Germinal center (tissue), 1 donor: ENCODE results near the gene BEND6.

Source experiments
- DNase-seq: peaks from one replicate; pipeline ENCODE4 v3.0.0; 2012; ENCODE audit warnings: mixed read lengths, low spot score

The BEND6 gene

DNA sequence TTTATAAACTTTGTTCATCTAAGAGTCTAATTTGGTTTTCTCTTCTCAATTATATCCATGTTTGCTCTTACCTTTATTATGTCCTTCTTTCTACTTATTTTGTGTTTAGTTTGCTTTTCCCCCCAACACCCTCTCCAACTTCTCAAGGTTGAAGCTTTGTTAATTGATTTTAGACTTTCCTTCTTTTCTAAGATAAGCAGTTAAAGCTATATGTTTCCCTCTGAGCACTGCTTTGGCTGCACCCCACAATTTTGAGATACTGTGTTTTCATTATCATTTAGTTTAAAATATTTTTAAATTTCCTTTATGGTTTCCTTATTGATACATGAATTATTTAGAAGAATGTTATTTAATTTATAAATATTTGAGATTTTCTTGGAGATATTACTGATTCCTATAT lies 13.9 kb upstream of the BEND6 start:
- no peak for DNase-seq

DNA sequence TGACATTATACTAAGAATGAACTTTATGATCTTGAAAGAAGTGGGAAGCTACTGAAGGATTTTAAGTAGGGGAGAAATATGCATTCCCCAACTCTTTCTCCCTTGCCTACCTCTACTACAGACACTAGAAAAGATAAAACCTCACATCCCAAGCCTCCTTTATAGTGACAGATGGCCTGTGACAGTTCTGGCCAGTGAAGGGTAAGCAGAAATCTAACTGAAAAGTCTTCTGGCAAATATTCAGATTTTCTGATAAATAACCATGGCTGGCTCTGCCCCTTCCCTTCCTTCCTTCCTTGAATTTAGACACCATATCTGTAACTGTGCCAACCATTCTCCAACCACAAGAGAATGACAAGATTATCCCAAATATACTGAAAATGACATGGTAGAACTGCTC lies 10.2 kb upstream of the BEND6 start:
- DNase-seq: no peak

- DNase-seq: no peak
These were observed 8.5 kb upstream of the BEND6 start for GRCh38 chr6:56946368-56946767.

DNA sequence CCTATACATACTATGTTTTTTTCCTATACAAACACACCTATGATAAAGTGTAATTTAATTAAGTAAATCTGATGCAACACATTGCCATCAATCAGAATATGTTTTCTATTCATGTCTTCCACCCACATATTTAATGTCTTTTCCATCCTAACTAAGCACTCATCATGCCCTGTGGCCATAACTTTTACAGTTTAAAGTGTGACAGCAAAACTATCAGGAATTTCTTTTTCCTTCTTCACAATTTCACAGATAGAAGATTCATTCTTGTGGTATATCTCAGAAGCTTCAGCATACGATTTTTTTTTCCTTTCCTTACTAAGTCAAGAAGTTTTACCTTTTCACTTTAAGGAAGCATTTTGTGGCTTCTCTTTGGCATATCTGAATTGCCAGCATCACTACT lies 7.0 kb upstream of the BEND6 start:
- DNase-seq: no peak

- no peak for DNase-seq
These were observed 5.6 kb upstream of the BEND6 start for GRCh38 chr6:56949265-56949664.

GRCh38 chr6:56949925-56950495 lies 4.9 kb upstream of the BEND6 start:
- no peak for DNase-seq

GRCh38 chr6:56951049-56951831 lies 3.7 kb upstream of the BEND6 start:
- DNase-seq: no peak

DNA sequence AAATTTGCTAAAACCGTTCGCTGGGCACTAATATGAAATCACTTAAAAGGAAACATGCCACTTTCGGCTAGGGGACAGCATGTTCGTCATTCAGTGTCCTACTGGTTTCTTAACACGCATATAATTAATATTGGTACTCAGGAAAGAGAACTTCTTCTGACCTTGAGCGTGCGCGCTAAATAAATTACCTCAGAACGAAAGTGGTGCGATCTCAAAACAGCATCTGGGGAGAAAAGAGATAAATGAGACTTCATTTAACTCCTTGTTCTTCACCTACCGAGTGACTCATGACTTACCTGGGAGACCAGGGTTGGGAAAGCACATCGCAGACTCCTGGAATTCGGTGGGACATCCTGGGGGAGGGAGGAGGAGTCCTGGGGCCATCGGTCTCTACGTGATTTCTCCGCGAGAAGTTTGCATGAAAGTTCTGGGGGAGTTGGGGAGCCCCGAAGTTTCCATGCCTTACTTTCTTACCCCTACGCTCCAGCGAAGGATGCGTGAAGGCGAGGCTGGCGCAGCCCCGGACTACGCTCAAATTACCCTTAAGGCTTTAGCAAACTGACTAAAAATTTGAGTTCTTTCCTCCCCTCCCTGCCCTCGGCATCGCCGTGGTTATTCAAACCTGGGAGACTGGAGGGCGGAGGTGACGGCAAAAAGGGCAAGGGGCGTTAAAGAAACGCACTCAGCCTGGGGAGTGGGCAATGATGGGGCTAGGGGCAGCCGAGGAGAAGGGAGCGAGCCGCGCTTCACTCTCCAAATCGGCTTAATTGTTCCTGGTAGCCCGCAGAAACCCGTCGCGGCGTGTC lies 1.1 kb upstream of the BEND6 start:
- no peak for DNase-seq

- DNase-seq: peak; percentile 55
These were observed 556 bp downstream of the BEND6 start for GRCh38 chr6:56955171-56956155.

DNA sequence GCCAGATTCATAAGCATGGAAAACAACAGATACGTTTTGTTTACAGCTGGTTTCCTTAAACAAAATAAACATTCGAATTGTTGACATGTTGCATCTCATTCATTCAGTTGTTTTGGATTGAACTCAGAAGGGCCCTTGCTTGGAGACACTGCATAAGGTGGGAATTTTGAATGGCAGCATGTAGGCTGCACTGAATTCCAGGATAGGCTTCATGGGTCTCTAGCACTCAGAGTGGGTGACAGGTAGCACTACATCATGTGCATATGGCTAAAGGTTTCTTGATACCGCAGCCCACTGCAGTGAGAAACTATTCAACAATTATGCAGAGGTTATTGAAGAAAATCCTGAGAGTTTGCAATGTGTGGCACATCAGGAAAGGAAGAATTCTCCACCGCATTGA lies 1.6 kb downstream of the BEND6 start:
- DNase-seq: no peak

- DNase-seq: no peak
These were observed 2.9 kb downstream of the BEND6 start for GRCh38 chr6:56957856-56958255.

- no peak for DNase-seq
These were observed 3.6 kb downstream of the BEND6 start for GRCh38 chr6:56958481-56958880.

GRCh38 chr6:56959094-56959493 lies 4.2 kb downstream of the BEND6 start:
- no peak for DNase-seq

- no peak for DNase-seq
These were observed 5.0 kb downstream of the BEND6 start for GRCh38 chr6:56959938-56960337.

DNA sequence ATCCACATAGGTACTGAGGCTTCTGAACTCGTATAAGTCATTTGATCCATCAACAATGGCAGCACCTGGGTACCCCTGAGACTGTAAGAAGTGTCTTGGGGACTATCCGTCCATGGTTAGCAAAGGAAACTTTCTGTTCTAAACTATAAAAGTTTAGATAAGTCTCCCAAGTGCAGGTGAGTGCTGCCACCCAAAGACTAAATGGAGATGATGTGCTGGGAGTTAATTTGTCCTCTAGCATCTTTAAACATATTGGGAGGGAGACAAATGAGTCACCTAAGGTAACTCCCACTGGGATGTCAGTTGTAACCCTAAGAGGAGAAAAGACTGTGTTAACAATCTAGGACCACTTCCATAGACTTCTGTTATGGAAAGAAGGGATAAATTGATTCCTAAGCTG lies 6.2 kb downstream of the BEND6 start:
- DNase-seq: no peak

- DNase-seq: no peak
These were observed 7.5 kb downstream of the BEND6 start for GRCh38 chr6:56962441-56962840.

GRCh38 chr6:56963043-56963442 lies 8.1 kb downstream of the BEND6 start:
- no peak for DNase-seq

GRCh38 chr6:56963793-56964192 lies 8.9 kb downstream of the BEND6 start:
- DNase-seq: no peak

DNA sequence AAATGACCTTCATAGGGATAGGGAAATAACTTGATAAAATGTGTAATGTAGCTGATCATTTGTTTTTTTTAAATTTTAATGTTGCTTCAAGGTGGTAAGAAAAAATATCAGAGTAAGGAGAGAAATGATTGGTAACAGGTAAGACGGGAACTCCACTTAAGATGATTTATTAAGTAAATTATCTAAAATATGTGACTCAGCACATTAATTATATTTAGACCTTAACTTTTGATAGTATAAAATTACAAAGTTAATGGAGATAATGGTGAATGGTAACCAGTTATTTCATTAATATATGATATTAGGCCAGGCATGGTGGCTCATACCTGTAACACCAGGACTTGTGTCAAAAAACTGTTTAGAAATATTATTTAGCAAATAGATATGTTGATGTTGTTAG lies 10.2 kb downstream of the BEND6 start:
- DNase-seq: no peak

- no peak for DNase-seq
These were observed 15.9 kb downstream of the BEND6 start for GRCh38 chr6:56970849-56971248.

DNA sequence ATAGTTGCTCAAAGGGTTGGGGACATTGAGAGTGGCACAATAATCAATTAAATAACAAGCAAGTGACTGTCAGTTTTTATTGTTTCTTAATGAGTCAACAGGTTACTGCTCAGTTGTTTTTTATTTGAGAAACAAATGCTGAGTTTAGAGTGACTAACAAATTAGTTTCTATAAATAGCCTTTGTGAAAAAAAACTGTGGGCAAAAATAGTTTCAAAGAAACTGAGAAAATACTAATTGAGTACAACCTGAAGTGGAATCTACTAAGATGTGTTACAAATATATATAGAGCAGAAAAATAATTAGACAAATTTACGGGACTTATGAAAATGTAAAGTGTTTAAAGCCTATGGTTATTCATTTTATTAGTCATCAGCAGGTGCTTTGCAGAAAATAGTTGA lies 22.3 kb downstream of the BEND6 start:
- DNase-seq: no peak

- DNase-seq: no peak
These were observed 23.6 kb downstream of the BEND6 start for GRCh38 chr6:56978530-56978929.
